Mononuclear cell (primary cell): ENCODE measurements around the gene ADTRP. TPM values are rescaled to one million over a fixed set of nuclear protein-coding genes. Genes with fewer than 3 reads are reported as not detected.

Experiments used
- H3K27me3 ChIP-seq: 2 replicates; pipeline ENCODE4 v1.6.0; 2011; ENCODE audit warnings: low read length, control low read depth; ENCODE audit not compliant: insufficient read depth
- H3K4me1 ChIP-seq: 2 replicates; pipeline ENCODE4 v1.5.1; 2011; ENCODE audit warnings: mild to moderate bottlenecking, low read length, control low read depth; ENCODE audit not compliant: insufficient read depth
- H3K4me3 ChIP-seq: 2 replicates; pipeline ENCODE4 v1.5.1; 2011; ENCODE audit warnings: mild to moderate bottlenecking, low read length, moderate library complexity
- H3K9me3 ChIP-seq: 2 replicates; pipeline ENCODE4 v1.5.1; 2011; ENCODE audit warnings: low read depth, mild to moderate bottlenecking, control low read depth, low read length
- total RNA-seq: library from RNA; depleted of rRNA; stranded (reverse); fragments of >200 nt; gene quantifications from one replicate; pipeline ENCODE4 v1.2.3, GENCODE V29; 2012

Gene ADTRP
- total RNA-seq, 1 donor = 32.7 TPM

DNA sequence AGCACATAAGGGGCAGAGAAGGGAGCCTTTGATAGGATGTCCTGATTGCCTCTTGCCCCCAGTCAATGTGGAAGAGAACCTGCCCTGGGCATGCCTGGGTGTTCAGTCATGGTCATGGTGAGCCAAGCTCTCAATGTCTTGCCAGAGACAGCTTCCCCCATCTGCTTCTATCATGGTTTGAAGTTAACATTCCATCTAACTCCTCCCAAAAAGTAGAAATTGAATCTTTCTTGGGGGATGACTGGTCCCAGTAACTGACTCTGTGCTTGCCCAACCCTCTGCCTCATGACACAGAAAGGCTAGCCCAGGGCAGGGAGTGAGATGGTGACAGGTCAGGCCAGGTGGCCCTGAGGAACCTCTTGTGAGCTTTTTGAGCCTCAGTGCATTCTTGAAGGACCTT, 60.1 kb downstream of the ADTRP start:
- Histone ChIP-seq H3K27me3 (no peaks in the 10 kb centered on the region), H3K9me3 (no peaks in the 10 kb centered on the region), H3K4me1 (peaks cover 8% of the 10 kb centered on the region), H3K4me3 (no peak overlapping the region)

DNA sequence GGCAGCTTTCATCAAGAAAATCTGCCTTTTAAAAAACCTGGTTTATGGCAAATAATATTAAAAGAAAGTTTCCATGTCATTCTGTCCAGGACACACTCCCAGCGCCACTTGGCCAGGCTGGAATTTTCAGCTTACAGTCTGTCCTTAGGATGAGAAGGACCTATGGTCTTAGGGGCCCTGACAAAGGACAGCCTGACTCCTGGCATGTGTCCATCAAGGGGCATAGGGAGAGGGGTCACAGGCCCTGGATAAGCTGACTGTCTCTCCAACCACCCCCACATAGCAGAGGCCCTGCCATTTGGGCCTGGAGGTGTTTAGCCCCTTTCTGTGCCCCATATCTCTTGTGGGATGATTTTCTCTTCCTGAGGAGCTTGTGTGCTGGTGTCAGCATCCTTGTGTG, 60.6 kb downstream of the ADTRP start:
- Histone ChIP-seq H3K4me3 (no peak overlapping the region), H3K27me3 (no peaks in the 10 kb centered on the region), H3K4me1 (peaks cover 12% of the 10 kb centered on the region), H3K9me3 (no peaks in the 10 kb centered on the region)

GRCh38 chr6:11714798-11715285, 63.8 kb downstream of the ADTRP start:
- peaks cover 38% of the 10 kb centered on the region for H3K4me1 ChIP-seq
- no peak overlapping the region for H3K4me3 ChIP-seq

GRCh38 chr6:11714116-11714797, 64.3 kb downstream of the ADTRP start:
- Histone ChIP-seq H3K4me3 (no peak overlapping the region), H3K9me3 (no peaks in the 10 kb centered on the region), H3K4me1 (peaks cover 38% of the 10 kb centered on the region), H3K27me3 (no peaks in the 10 kb centered on the region)

More at GRCh38 chr6:11714798-11715285, 63.8 kb downstream of the ADTRP start:
- H3K27me3 ChIP-seq = no peaks in the 10 kb centered on the region
- H3K9me3 ChIP-seq = no peaks in the 10 kb centered on the region

- Histone ChIP-seq H3K4me1 (peaks cover 38% of the 10 kb centered on the region), H3K4me3 (no peak overlapping the region)
These were observed 65.8 kb downstream of the ADTRP start for GRCh38 chr6:11712760-11713159.

GRCh38 chr6:11711984-11712711, 66.5 kb downstream of the ADTRP start:
- Histone ChIP-seq H3K4me1 (peaks cover 38% of the 10 kb centered on the region), H3K4me3 (no peak overlapping the region), H3K9me3 (no peaks in the 10 kb centered on the region), H3K27me3 (no peaks in the 10 kb centered on the region)

More at GRCh38 chr6:11712760-11713159, 65.8 kb downstream of the ADTRP start:
- H3K9me3 ChIP-seq = no peaks in the 10 kb centered on the region
- H3K27me3 ChIP-seq = no peaks in the 10 kb centered on the region

- Histone ChIP-seq H3K9me3 (no peaks in the 10 kb centered on the region), H3K4me1 (peaks cover 38% of the 10 kb centered on the region), H3K4me3 (no peak overlapping the region), H3K27me3 (no peaks in the 10 kb centered on the region)
These were observed 67.3 kb downstream of the ADTRP start for GRCh38 chr6:11711003-11711983.

- Histone ChIP-seq H3K9me3 (no peaks in the 10 kb centered on the region), H3K4me1 (peaks cover 38% of the 10 kb centered on the region), H3K4me3 (no peak overlapping the region), H3K27me3 (no peaks in the 10 kb centered on the region)
These were observed 68.3 kb downstream of the ADTRP start for GRCh38 chr6:11710311-11710761.

GRCh38 chr6:11706171-11706570, 72.4 kb downstream of the ADTRP start:
- Histone ChIP-seq H3K4me1 (peaks cover 8% of the 10 kb centered on the region), H3K27me3 (no peaks in the 10 kb centered on the region)

DNA sequence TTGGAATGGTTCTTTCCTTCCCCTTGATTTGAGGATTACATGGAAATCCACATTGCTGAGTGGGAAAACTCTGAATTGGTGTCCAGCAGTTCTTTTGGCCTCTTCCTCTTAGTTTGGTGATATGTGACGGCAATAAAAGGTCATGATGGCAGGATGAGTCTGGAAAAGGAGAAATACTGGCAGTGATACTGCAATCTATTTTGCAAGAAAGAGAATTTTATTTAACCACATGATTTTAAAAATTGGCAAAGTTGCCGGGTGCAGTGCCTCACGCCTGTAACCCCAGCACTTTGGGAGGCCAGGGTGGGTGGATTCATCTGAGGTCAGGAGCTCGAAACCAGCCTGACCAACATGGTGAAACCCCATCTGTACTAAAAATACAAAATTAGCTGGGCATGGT, 73.1 kb downstream of the ADTRP start:
- Histone ChIP-seq H3K4me3 (no peak overlapping the region), H3K9me3 (no peaks in the 10 kb centered on the region), H3K4me1 (peaks cover 1% of the 10 kb centered on the region), H3K27me3 (no peaks in the 10 kb centered on the region)

More at GRCh38 chr6:11706171-11706570, 72.4 kb downstream of the ADTRP start:
- Histone ChIP-seq H3K9me3 (no peaks in the 10 kb centered on the region), H3K4me3 (no peak overlapping the region)

- no peaks in the 10 kb centered on the region for H3K9me3 ChIP-seq
- no peak overlapping the region for H3K4me3 ChIP-seq
- H3K27me3 ChIP-seq = no peaks in the 10 kb centered on the region
- H3K4me1 ChIP-seq = no peaks in the 10 kb centered on the region
These were observed 73.5 kb downstream of the ADTRP start for GRCh38 chr6:11705069-11705468.

GRCh38 chr6:11703725-11704124, 74.9 kb downstream of the ADTRP start:
- Histone ChIP-seq H3K4me3 (no peak overlapping the region), H3K9me3 (no peaks in the 10 kb centered on the region), H3K27me3 (no peaks in the 10 kb centered on the region), H3K4me1 (no peaks in the 10 kb centered on the region)

GRCh38 chr6:11702500-11703130, 76.0 kb downstream of the ADTRP start:
- H3K27me3 ChIP-seq = no peaks in the 10 kb centered on the region
- no peak overlapping the region for H3K4me3 ChIP-seq
- H3K9me3 ChIP-seq = no peaks in the 10 kb centered on the region
- no peaks in the 10 kb centered on the region for H3K4me1 ChIP-seq

- H3K4me1 ChIP-seq = no peaks in the 10 kb centered on the region
- no peaks in the 10 kb centered on the region for H3K9me3 ChIP-seq
- no peaks in the 10 kb centered on the region for H3K27me3 ChIP-seq
- H3K4me3 ChIP-seq = no peak overlapping the region
These were observed 76.5 kb downstream of the ADTRP start for GRCh38 chr6:11702089-11702488.
